H1 (cell line): ENCODE measurements around the gene FGF12. TPM values are rescaled to one million over a fixed set of nuclear protein-coding genes. Genes with fewer than 3 reads are reported as not detected.

ENCODE experiments used
- CBX8 ChIP-seq: fragments of 300-800, 300-1000 bp; sonication (generic); IDR thresholded peaks from 2 replicates; pipeline ENCODE4 v1.7.1; 2016; ENCODE audit warnings: low read depth, low read length, borderline replicate concordance
- GABPA ChIP-seq: IDR thresholded peaks from 2 replicates; pipeline ENCODE4 v1.6.1; 2011; ENCODE audit warnings: mild to moderate bottlenecking, low read length, moderate library complexity, borderline replicate concordance; ENCODE audit not compliant: insufficient read depth
- GTF2F1 ChIP-seq: IDR thresholded peaks from 2 replicates; pipeline ENCODE4 v1.6.1; 2012; ENCODE audit warnings: low read depth, low read length, improper control_type of control experiment, borderline replicate concordance
- HDAC6 ChIP-seq: IDR thresholded peaks from one replicate; pipeline ENCODE4 v1.7.1; 2012; ENCODE audit warnings: low read depth, mild to moderate bottlenecking, inconsistent platforms, low read length, moderate library complexity
- SP1 ChIP-seq: IDR thresholded peaks from 2 replicates; pipeline ENCODE4 v1.6.1; 2011; ENCODE audit warnings: low read depth, low read length
- SP2 ChIP-seq: IDR thresholded peaks from 2 replicates; pipeline ENCODE4 v1.6.1; 2012; ENCODE audit warnings: mild to moderate bottlenecking, low read length, inconsistent platforms
- TCF12 ChIP-seq: IDR thresholded peaks from 2 replicates; pipeline ENCODE4 v1.6.1; 2011; ENCODE audit warnings: low read depth, mild to moderate bottlenecking, low read length
- polyA plus RNA-seq, 7 experiments: library from polyadenylated mRNA; depleted of rRNA in 3 of 7; stranded (reverse) in 5 of 7; unstranded in 2 of 7; fragments of >200 nt in 5 of 7; fragments of 200-250 nt in 2 of 7; gene quantifications; 1 replicate in 5 of 7; 2 replicates in 1 of 7; 4 replicates in 1 of 7; pipeline versions ENCODE4 v1.2.1 to v1.2.3, GENCODE V29; 2011 to 2013; ENCODE audit warnings: missing spikeins in 2 of 7, mixed read lengths in 2 of 7
- total RNA-seq: library from RNA; stranded (reverse); fragmentation: NEBNext Ultra II Directional; extraction: Animal tissue kit (Norgen Biotek cat#: 25700); gene quantifications from 2 replicates; pipeline ENCODE4 v1.2.1, GENCODE V29; 2021
- TF ChIP-seq, protein P1 (sequence below): IDR thresholded peaks from 2 replicates; pipeline ENCODE4 v1.6.1; 2012; ENCODE audit warnings: inconsistent platforms

Gene FGF12
- total and polyA plus RNA-seq, 2 of the 8 experiments (the other 6 are each of a cell fraction or from before 2014, with no cell fraction given) = 4.1 to 16.6 TPM

DNA sequence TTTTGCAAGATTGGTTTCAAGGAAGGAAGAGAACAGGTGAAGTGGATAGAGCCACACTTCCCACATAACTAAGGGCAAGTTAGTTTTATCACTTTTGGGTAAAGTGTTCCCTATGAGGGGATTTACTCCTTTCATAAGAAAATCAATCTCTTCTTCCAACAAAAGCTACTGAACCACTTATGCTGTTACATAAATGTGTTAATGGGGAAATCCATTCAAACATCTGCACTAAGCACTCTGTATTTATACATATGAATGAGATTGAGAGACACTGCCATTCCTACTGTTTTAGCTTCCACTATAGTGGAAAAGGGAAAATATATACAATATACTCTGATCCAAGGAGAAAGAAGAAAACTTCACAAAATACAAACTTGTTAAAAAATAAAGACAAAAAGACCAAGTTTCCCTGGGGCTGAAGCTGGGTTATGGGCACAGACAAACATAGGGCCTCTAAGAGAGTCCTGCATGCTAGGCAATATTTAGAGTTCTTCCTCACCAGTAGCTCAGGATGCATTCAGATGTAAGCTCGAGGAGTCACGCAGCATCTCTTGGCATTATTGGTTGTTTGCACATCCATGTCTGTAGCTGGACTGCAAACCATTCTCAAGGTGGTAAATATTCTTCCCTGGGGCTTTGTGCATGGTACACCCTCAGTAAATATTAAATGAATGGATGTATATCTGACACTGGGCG is 454.2 kb downstream of the FGF12 start (continued):
- TF ChIP-seq TCF12 = no peak
- TF ChIP-seq SP2 = no peak
- no peak for TF ChIP-seq GABPA
- no peak for TF ChIP-seq HDAC6
- no peak for TF ChIP-seq SP1
- TF ChIP-seq CBX8 = no peak
- TF ChIP-seq GTF2F1 = no peak
- TF ChIP-seq, protein P1, sequence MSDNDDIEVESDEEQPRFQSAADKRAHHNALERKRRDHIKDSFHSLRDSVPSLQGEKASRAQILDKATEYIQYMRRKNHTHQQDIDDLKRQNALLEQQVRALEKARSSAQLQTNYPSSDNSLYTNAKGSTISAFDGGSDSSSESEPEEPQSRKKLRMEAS = no peak
